HG02981 (cell line): ENCODE measurements around the gene GLI3.

Source experiments
- ATAC-seq: cut with Tn5 transposase; IDR thresholded peaks from one replicate; pipeline ENCODE4 v1.9.1; 2021; ENCODE audit warnings: mild to moderate bottlenecking, moderate library complexity; ENCODE audit not compliant: unreplicated experiment

Gene GLI3

GRCh38 chr7:42145539-42145938 lies 91.5 kb downstream of the GLI3 start:
- ATAC-seq: no peak

GRCh38 chr7:42144604-42145003 lies 92.4 kb downstream of the GLI3 start:
- ATAC-seq: no peak

- ATAC-seq: no peak
These were observed 93.1 kb downstream of the GLI3 start for GRCh38 chr7:42143711-42144600.

DNA sequence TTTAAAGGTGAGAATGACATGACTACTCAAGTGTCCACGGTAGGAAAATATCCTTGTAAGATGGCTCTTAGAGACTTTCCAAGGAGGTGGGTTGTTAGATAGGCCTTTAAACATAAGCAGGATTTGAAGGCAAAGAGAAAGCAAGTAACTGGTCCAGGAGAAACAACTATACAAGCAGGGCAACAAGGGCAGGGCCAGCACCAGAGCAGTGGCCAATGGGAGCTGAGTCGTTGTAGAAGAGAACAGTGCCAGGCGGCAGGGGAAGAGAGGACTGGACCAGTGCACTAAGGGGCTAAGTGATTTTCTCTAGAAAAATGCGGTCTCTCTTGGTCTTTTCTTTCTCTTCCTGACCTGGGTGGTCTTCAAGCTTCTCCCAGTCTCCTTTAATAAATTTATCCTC lies 94.9 kb downstream of the GLI3 start:
- ATAC-seq: no peak

GRCh38 chr7:42139751-42140150 lies 97.3 kb downstream of the GLI3 start:
- no peak for ATAC-seq

- ATAC-seq: no peak
These were observed 98.3 kb downstream of the GLI3 start for GRCh38 chr7:42138691-42139090.

DNA sequence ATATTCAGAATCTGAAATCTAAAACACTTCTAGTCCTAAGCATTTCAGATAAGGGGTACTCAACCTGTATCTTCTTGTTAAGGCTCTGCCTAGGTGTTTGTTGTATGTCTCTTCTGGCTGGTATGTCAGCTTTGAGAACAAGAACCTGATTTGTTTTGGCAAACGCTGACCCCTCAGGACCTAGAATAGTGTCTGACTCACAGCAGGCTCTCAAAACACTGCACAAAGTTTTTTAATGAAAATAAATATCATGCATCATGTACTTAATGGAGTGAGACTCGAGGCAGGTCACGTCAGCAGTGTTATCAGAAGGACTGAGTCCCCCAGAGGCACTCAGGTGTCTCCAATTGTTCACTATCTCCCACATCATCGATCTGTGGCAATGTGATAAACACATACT lies 99.1 kb downstream of the GLI3 start:
- ATAC-seq: no peak

- ATAC-seq: no peak
These were observed 99.6 kb downstream of the GLI3 start for GRCh38 chr7:42137431-42137830.

GRCh38 chr7:42135728-42136127 lies 101.3 kb downstream of the GLI3 start:
- ATAC-seq: no peak

DNA sequence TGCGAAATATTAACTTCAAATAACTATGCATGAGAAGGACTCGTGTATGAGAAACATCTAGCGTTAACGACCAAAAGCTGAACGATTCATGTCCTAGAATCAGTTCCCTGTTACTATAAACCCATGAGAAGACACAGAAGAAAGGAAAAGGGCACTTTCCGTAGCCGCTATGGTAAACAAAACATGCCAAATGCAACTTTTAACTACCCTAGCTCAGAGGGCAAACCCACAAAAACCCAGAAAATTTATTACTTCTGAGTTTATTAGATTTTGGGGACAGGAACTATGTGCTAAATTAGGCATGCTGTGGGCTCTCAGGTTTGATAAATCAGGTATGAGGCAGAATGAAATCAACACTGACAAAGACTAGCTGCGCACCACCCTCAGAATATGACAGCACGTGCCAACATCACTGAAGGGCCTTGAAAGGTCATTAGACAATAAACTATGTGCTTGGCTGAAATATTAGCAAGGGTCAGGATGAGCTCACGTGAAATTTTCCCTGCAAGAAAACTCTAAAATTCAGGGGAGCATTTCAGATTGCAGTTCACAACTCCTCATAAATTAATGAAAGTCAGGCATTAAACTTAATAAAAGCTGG lies 102.6 kb downstream of the GLI3 start:
- no peak for ATAC-seq

DNA sequence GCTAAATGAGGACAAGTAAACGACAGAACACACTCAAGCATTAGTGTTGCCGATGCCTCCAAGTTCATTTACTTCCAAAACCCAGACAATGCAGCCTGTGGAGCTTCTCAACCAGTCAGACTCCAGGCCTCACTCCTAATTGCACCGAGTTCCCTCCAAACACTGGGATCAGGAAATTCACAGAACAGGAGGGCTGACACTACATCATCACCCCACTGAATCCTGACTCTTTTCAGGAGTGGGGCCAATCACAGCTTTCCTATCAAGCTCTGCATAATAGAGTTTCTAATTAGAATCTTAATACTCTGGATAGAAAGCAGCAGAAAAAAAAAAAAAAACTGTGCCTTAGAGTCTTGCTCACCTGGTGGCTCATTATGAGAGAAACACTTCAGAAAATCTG lies 103.7 kb downstream of the GLI3 start:
- no peak for ATAC-seq

GRCh38 chr7:42128703-42129102 lies 108.3 kb downstream of the GLI3 start:
- no peak for ATAC-seq

DNA sequence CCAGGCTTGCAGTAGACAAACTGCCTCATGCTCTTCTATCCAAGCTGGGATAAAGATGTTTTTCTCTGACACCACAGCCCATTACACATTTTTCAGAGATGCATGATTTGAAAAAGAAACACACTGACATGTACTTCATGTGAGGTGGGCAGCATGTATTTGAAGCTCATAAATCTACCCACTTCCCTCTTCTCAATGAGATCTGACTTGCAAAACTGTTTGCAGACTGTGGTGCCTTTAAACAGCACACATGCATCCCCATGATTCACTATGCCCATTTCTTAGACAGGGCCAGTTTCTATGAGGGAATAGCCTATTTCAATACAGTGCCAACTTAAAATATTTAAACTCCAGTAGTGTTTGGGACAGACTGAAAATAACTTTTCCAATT lies 109.8 kb downstream of the GLI3 start:
- ATAC-seq: no peak

GRCh38 chr7:42126475-42127231 lies 110.4 kb downstream of the GLI3 start:
- ATAC-seq: no peak

- no peak for ATAC-seq
These were observed 111.7 kb downstream of the GLI3 start for GRCh38 chr7:42125321-42125720.

DNA sequence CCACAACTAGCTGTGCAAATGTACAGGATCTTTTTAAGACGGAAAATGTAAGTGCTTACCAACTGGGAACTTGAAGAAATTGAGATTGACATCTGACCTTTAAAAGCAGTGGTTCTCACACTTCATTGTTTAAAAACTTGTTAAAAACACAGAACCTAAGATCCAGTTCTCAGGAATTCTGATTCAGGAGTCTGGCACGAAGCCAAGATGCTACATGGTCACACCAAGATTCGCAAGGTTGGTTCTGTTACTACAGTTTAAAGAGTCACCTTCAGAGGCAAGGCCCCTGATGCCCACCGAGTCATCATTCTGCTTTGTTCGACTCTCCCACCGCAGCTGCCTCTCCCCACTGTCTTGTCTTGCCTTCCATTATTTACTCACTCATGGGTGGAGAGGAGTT lies 113.3 kb downstream of the GLI3 start:
- ATAC-seq: no peak

GRCh38 chr7:42120191-42120590 lies 116.8 kb downstream of the GLI3 start:
- ATAC-seq: no peak

DNA sequence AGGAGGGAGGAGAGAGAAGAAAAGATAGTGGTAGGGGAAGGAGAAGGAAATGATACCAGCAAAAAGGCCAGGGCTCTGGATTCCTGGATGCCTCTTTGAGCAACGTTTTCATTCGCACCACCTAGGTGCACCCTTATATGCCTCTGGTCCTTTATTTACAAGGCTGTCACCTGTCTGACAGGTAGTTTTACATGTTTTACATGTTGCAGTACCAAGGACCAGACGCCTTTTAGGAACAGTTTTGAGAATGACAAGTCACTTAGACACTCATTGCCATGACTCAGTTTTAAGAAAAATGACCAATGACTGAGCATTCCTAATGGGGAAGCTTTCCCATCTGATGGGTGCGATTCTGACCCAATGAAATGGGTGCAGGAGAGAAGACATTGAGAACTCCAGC lies 119.8 kb downstream of the GLI3 start:
- ATAC-seq: no peak

- ATAC-seq: no peak
These were observed 121.2 kb downstream of the GLI3 start for GRCh38 chr7:42115795-42116194.

DNA sequence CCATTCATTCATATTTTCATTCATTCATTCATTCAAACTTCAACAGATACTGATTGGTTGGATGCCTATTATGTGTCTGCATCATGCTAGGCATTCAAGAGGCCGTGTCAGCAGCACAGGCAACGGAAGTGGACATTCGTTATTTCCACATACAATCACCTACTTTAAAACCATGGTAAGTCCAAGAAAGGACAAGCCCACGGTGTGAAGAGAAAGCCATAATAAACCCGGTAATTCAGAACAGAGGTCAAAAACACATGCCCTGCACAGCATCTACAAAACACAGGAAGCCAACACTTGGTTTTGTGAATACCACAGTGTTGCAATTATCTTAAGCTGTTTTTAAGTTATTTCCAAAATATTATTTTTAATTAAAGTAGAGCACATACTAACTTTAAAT lies 126.7 kb downstream of the GLI3 start:
- no peak for ATAC-seq

GRCh38 chr7:42108803-42109528 lies 128.0 kb downstream of the GLI3 start:
- no peak for ATAC-seq
